SK-N-SH (cell line): ENCODE results near the gene RAB34. TPM values are rescaled to one million over a fixed set of nuclear protein-coding genes. Genes with fewer than 3 reads are reported as not detected.

ENCODE experiments used
- CTCF ChIA-PET: fragments of 300-600, 350-600 bp; formaldehyde crosslinking; extraction: SDS; loops from one replicate; lab custom pipeline; 2021; lab: Yijun Ruan, JAX
- POLR2A ChIA-PET: fragments of 350-600 bp; sonication (Branson Sonifier 250); formaldehyde crosslinking; extraction: SDS; loops from one replicate; lab custom pipeline; 2020; ENCODE audit warnings: antibody characterized with exemption, inconsistent platforms; lab: Yijun Ruan, JAX
- DNase-seq: peaks from one replicate; pipeline ENCODE4 v3.0.0; 2012
- H2AFZ ChIP-seq: fragments of 200-600 bp; sonication (generic); 2 replicates; pipeline ENCODE4 v1.8.1; 2016; ENCODE audit warnings: antibody characterized with exemption, mild to moderate bottlenecking, low read depth
- H3F3A ChIP-seq: fragments of 200-600 bp; sonication (generic); replicated peaks from 2 replicates; pipeline ENCODE3; 2016; ENCODE audit warnings: antibody characterized with exemption, mild to moderate bottlenecking; ENCODE audit not compliant: insufficient read depth
- H3K27ac ChIP-seq, 2 experiments: fragments of 200-500 bp in 1 of 2; fragments of 200-600 bp in 1 of 2; sonication (Bioruptor generic) in 1 of 2; sonication (generic), shearing (Covaris generic) in 1 of 2; 2 replicates each; pipeline versions ENCODE4 v1.5.1 to v1.6.1; 2014 to 2016; ENCODE audit warnings: low read depth in 2 of 2, inconsistent platforms in 1 of 2, low read length in 1 of 2, mild to moderate bottlenecking in 1 of 2, mixed read lengths in 1 of 2
- H3K27me3 ChIP-seq: fragments of 200-600 bp; sonication (generic), shearing (Covaris generic); 2 replicates; pipeline ENCODE4 v1.6.1; 2016; ENCODE audit warnings: mixed run types; ENCODE audit not compliant: insufficient read depth
- H3K36me3 ChIP-seq, 2 experiments: fragments of 200-500 bp in 1 of 2; fragments of 200-600 bp in 1 of 2; sonication (Bioruptor generic) in 1 of 2; sonication (generic) in 1 of 2; replicated peaks in 1 of 2; 2 replicates each; pipeline versions ENCODE3 to v1.5.1; 2014 to 2016; ENCODE audit warnings: low read length in 1 of 2, mild to moderate bottlenecking in 1 of 2; ENCODE audit not compliant: insufficient read depth in 2 of 2, control insufficient read depth in 1 of 2
- H3K4me1 ChIP-seq, 2 experiments: fragments of 200-500 bp in 1 of 2; fragments of 200-600 bp in 1 of 2; sonication (Bioruptor generic) in 1 of 2; sonication (generic), shearing (Covaris generic) in 1 of 2; 2 replicates each; pipeline versions ENCODE4 v1.5.1 to v1.6.1; 2014 to 2016; ENCODE audit warnings: low read depth in 1 of 2, low read length in 1 of 2, mixed run types in 1 of 2; ENCODE audit not compliant: insufficient read depth in 2 of 2, control insufficient read depth in 1 of 2
- H3K4me2 ChIP-seq: fragments of 200-600 bp; sonication (generic), shearing (Covaris generic); 2 replicates; pipeline ENCODE4 v1.6.1; 2017; ENCODE audit warnings: mixed run types
- H3K4me3 ChIP-seq, 2 experiments: fragments of 200-500 bp in 1 of 2; fragments of 200-600 bp in 1 of 2; sonication (Bioruptor generic) in 1 of 2; sonication (generic), shearing (Covaris generic) in 1 of 2; 2 replicates each; pipeline versions ENCODE4 v1.5.1 to v1.8.1; 2014 to 2016; ENCODE audit warnings: low read depth in 2 of 2, inconsistent platforms in 1 of 2, low read length in 1 of 2, mild to moderate bottlenecking in 1 of 2, mixed read lengths in 1 of 2, moderate library complexity in 1 of 2
- H3K79me2 ChIP-seq: fragments of 200-600 bp; sonication (generic); 2 replicates; pipeline ENCODE4 v1.8.1; 2017; ENCODE audit warnings: mild to moderate bottlenecking; ENCODE audit not compliant: insufficient read depth
- H3K9ac ChIP-seq: fragments of 200-600 bp; sonication (generic); 2 replicates; pipeline ENCODE4 v1.6.1; 2017; ENCODE audit warnings: mixed run types
- H3K9me2 ChIP-seq: fragments of 200-600 bp; sonication (generic); 2 replicates; pipeline ENCODE4 v1.6.1; 2017; ENCODE audit warnings: mixed run types
- H3K9me3 ChIP-seq: fragments of 200-600 bp; sonication (generic); 2 replicates; pipeline ENCODE4 v1.6.1; 2017; ENCODE audit warnings: mixed run types, mild to moderate bottlenecking, moderate library complexity
- H4K20me1 ChIP-seq: fragments of 200-600 bp; sonication (generic); 2 replicates; pipeline ENCODE4 v1.6.1; 2017; ENCODE audit warnings: mild to moderate bottlenecking, mixed run types; ENCODE audit not compliant: insufficient read depth
- ELF1 ChIP-seq: IDR thresholded peaks from 2 replicates; pipeline ENCODE4 v1.4.0; 2012
- EP300 ChIP-seq, 2 experiments: IDR thresholded peaks; 2 replicates each; pipeline versions ENCODE4 v1.4.0 to v1.6.1; 2012; ENCODE audit warnings: borderline replicate concordance in 1 of 2, low read depth in 1 of 2, low read length in 1 of 2
- EZH2phosphoT487 ChIP-seq: fragments of 200-600 bp; sonication (generic); IDR thresholded peaks from 2 replicates; pipeline ENCODE4 v1.6.1; 2017; ENCODE audit warnings: low read depth, mixed run types, mild to moderate bottlenecking, antibody characterized with exemption, moderate library complexity, borderline replicate concordance
- FOSL2 ChIP-seq: IDR thresholded peaks from 2 replicates; pipeline ENCODE4 v1.4.0; 2012; ENCODE audit warnings: low read depth, mild to moderate bottlenecking, moderate library complexity, borderline replicate concordance
- FOXJ3 ChIP-seq: sonication (generic); formaldehyde crosslinking; IDR thresholded peaks from 2 replicates; pipeline ENCODE4 v1.5.1; 2020; ENCODE audit warnings: mild to moderate bottlenecking, missing genetic modification reagents
- FOXM1 ChIP-seq: IDR thresholded peaks from 2 replicates; pipeline ENCODE4 v1.4.0; 2012; ENCODE audit warnings: low read depth, mild to moderate bottlenecking
- JUND ChIP-seq: IDR thresholded peaks from 2 replicates; pipeline ENCODE4 v1.4.0; 2012
- MXI1 ChIP-seq: IDR thresholded peaks from 2 replicates; pipeline ENCODE4 v1.6.1; 2012; ENCODE audit warnings: mild to moderate bottlenecking, low read depth, low read length, improper control_type of control experiment
- NRF1 ChIP-seq: IDR thresholded peaks from 2 replicates; pipeline ENCODE4 v1.6.1; 2012; ENCODE audit warnings: low read depth, mild to moderate bottlenecking, low read length
- RAD21 ChIP-seq: IDR thresholded peaks from 2 replicates; pipeline ENCODE4 v1.6.1; 2012; ENCODE audit warnings: mild to moderate bottlenecking, low read length
- RCOR1 ChIP-seq: fragments of 150-350 bp; IDR thresholded peaks from 2 replicates; pipeline ENCODE4 v1.6.1; 2017; ENCODE audit warnings: antibody characterized with exemption, low read length
- REST ChIP-seq: IDR thresholded peaks from 2 replicates; pipeline ENCODE4 v1.6.1; 2012; ENCODE audit warnings: mild to moderate bottlenecking, low read depth, low read length, moderate library complexity
- SIN3A ChIP-seq: IDR thresholded peaks from 2 replicates; pipeline ENCODE4 v1.6.1; 2012; ENCODE audit warnings: low read depth, mild to moderate bottlenecking, low read length, moderate library complexity, borderline replicate concordance
- SMC3 ChIP-seq: IDR thresholded peaks from 2 replicates; pipeline ENCODE4 v1.6.1; 2012; ENCODE audit warnings: low read depth, low read length, improper control_type of control experiment
- TCF12 ChIP-seq: IDR thresholded peaks from 2 replicates; pipeline ENCODE4 v1.4.0; 2012
- USF2 ChIP-seq: fragments of 150-350 bp; IDR thresholded peaks from 2 replicates; pipeline ENCODE4 v1.6.1; 2017; ENCODE audit warnings: antibody characterized with exemption, low read length, low read depth, borderline replicate concordance
- WGBS: methylation state at CpG from one replicate; pipeline ENCODE4 v1.1.6; 2017; ENCODE audit warnings: low lambda C conversion rate; 5-methylcytosine and 5-hydroxymethylcytosine counted together
- polyA plus RNA-seq, 3 experiments: library from polyadenylated mRNA; depleted of rRNA; stranded (reverse); fragments of >200 nt; gene quantifications; 2 replicates each; pipeline ENCODE4 v1.2.3, GENCODE V29; 2012
- TF ChIP-seq, protein P1 (sequence below): IDR thresholded peaks from 2 replicates; pipeline ENCODE4 v1.4.0; 2012; ENCODE audit warnings: low read depth

The RAB34 gene
- polyA plus RNA-seq, 1 of the 3 experiments (the other 2 are of a cell fraction): 0.18 TPM

- Histone ChIP-seq H4K20me1 (peaks cover 24% of the 10 kb centered on the region), H3K36me3 (peaks cover 0 to under 1% of the 10 kb centered on the region in 2 experiments), H3K27ac (peak overlapping the region; percentile 97 to 98), H3K4me3 (no peak overlapping the region), H3K27me3 (no peaks in the 10 kb centered on the region), H3K4me1 (peaks cover 18 to 31% of the 10 kb centered on the region in 2 experiments; a peak in 3 of 4 replicates), H2AFZ (no peak overlapping the region), H3F3A (peaks cover 21% of the 10 kb centered on the region), H3K9ac (no peak overlapping the region), H3K79me2 (peaks cover 32% of the 10 kb centered on the region), H3K4me2 (peak overlapping the region; percentile 99; the same call in 1 of the 2 replicates), H3K9me2 (no peaks in the 10 kb centered on the region), H3K9me3 (no peaks in the 10 kb centered on the region)
- no peak for DNase-seq
- 94% methylated on average over 18 of the region's 19 CpGs for WGBS
- POLR2A ChIA-PET: interaction anchor here (6.5 kb wide), 1 partner anchor 14 kb away, joined by 90 read pairs; the partner anchor contains the start of genes NEK8 and TLCD1
- CTCF ChIA-PET: interaction anchor here (0.8 to 20.4 kb wide), 5 partner anchors 8 to 212 kb away, joined by 3 to 612 read pairs (median 3); partner anchors contain the start of genes NEK8, RPL23A and TLCD1
- TF ChIP-seq FOSL2: no peak
- TF ChIP-seq RCOR1: no peak
- no peak for TF ChIP-seq EZH2phosphoT487
- TF ChIP-seq NRF1: no peak
- no peak for TF ChIP-seq RAD21
- TF ChIP-seq FOXM1: no peak
- no peak for TF ChIP-seq SIN3A
- no peak for TF ChIP-seq SMC3
- TF ChIP-seq EP300 (IDR thresholded peaks at IDR 0.05; ENCODE audit: borderline replicate concordance in 1 of 2, low read depth in 1 of 2, low read length in 1 of 2): no peak
- TF ChIP-seq REST: no peak
- no peak for TF ChIP-seq FOXJ3 (CRISPR knock-in tag)
- TF ChIP-seq, protein P1, sequence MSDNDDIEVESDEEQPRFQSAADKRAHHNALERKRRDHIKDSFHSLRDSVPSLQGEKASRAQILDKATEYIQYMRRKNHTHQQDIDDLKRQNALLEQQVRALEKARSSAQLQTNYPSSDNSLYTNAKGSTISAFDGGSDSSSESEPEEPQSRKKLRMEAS: no peak
- TF ChIP-seq JUND: no peak
- no peak for TF ChIP-seq MXI1
- no peak for TF ChIP-seq TCF12
- no peak for TF ChIP-seq ELF1
- TF ChIP-seq USF2: no peak
These were observed 24.0 kb upstream of the RAB34 start for GRCh38 chr17:28741358-28742349.
